Measurements from ENCODE around the gene PPP1R1B. TPM values are rescaled to one million over a fixed set of nuclear protein-coding genes. Genes with fewer than 3 reads are reported as not detected.

PPP1R1B gene
- total and polyA plus RNA-seq, 2 of the 4 experiments (the other 2 are of a cell fraction) = not detected

GRCh38 chr17:39599004-39599664 lies 27.6 kb upstream of the PPP1R1B start:
- H3K27ac ChIP-seq (ENCODE audit: insufficient read depth, low read length) = no peak overlapping the region
- 0% methylated on average over 4 of the region's 36 CpGs; no CpG with 5 or more reads in 1 of the 2 experiments for WGBS, 2 experiments (ENCODE audit: extremely low coverage in 2 of 2, insufficient read length in 1 of 2)
- POLR2A ChIA-PET (ENCODE audit: unreplicated experiment) = no interaction called here

More at GRCh38 chr17:39599004-39599664, 27.6 kb upstream of the PPP1R1B start:
- Histone ChIP-seq H2BK20ac (ENCODE audit: low read depth, low read length) (no peak overlapping the region), H2AFZ (replicated peaks; ENCODE audit: low read length, poor library complexity) (no peak overlapping the region), H2AK5ac (ENCODE audit: low read depth, low read length) (no peak overlapping the region), H2AK9ac (replicated peaks; ENCODE audit: low read depth, low read length, poor library complexity) (no peak overlapping the region), H4K5ac (ENCODE audit: low read depth, low read length) (no peak overlapping the region), H3K9ac (ENCODE audit: low read depth, low read length) (no peak overlapping the region), H4K91ac (ENCODE audit: insufficient read depth, low read depth, low read length) (no peak overlapping the region), H3K79me1 (ENCODE audit: low read depth in 1 of 2, low read length in 2 of 2) (no peaks in the 10 kb centered on the region), H3K14ac (replicated peaks; ENCODE audit: low read depth, low read length) (no peak overlapping the region), H2BK5ac (ENCODE audit: low read depth, low read length, poor library complexity, severe bottlenecking) (no peak overlapping the region), H3K9me3 (ENCODE audit: control insufficient read depth, insufficient read depth, low read length) (peaks cover 5% of the 10 kb centered on the region; the same call in 1 of the 2 replicates), H3K23ac (ENCODE audit: low read depth, low read length) (no peak overlapping the region), H3K9me1 (ENCODE audit: insufficient read depth, low read length) (no peaks in the 10 kb centered on the region), H4K20me1 (ENCODE audit: insufficient read depth, low read length) (peaks cover 14% of the 10 kb centered on the region; the same call in 1 of the 2 replicates), H3K27me3 (ENCODE audit: control insufficient read depth, insufficient read depth, low read length) (peaks cover 96% of the 10 kb centered on the region), H3K36me3 (ENCODE audit: control insufficient read depth, insufficient read depth, low read length) (no peaks in the 10 kb centered on the region), H3K4me3 (ENCODE audit: insufficient read depth, low read depth, low read length) (no peak overlapping the region), H2BK15ac (ENCODE audit: low read depth, low read length) (no peak overlapping the region), H4K8ac (ENCODE audit: low read depth in 2 of 2, low read length in 2 of 2) (no peak overlapping the region), H3K4me2 (ENCODE audit: low read depth, low read length) (no peak overlapping the region), H3K56ac (ENCODE audit: extremely low read depth, insufficient read depth, low read length) (no peak overlapping the region), H3K18ac (ENCODE audit: low read depth, low read length) (no peak overlapping the region), H2BK120ac (ENCODE audit: low read depth, low read length) (no peak overlapping the region), H3K4ac (ENCODE audit: low read depth, low read length) (no peak overlapping the region), H3K4me1 (ENCODE audit: control insufficient read depth, insufficient read depth, low read length) (no peaks in the 10 kb centered on the region)
- BruUV-seq (replicated peaks) = no TSS peak
- no peak for ATAC-seq (ENCODE audit: low read depth)
- intact Hi-C loops (cut with micrococcal nuclease) (no loop called here), dilution Hi-C loops (cut with HindIII; ENCODE audit: low sequenced_read_pairs, unreplicated experiment) (no loop called here), in situ Hi-C loops (cut with MboI; ENCODE audit: low sequenced_read_pairs) (no loop called here)
- CTCF ChIA-PET = no interaction called here
- TF ChIP-seq CEBPB (IDR thresholded peaks at IDR 0.05; ENCODE audit: low read depth, low read length) = no peak
- TF ChIP-seq MXI1 (IDR thresholded peaks at IDR 0.05; ENCODE audit: borderline replicate concordance, low read depth, low read length) = no peak
- no peak for TF ChIP-seq SMC3 (IDR thresholded peaks at IDR 0.05; ENCODE audit: low read depth, low read length)
- TF ChIP-seq, protein P1, sequence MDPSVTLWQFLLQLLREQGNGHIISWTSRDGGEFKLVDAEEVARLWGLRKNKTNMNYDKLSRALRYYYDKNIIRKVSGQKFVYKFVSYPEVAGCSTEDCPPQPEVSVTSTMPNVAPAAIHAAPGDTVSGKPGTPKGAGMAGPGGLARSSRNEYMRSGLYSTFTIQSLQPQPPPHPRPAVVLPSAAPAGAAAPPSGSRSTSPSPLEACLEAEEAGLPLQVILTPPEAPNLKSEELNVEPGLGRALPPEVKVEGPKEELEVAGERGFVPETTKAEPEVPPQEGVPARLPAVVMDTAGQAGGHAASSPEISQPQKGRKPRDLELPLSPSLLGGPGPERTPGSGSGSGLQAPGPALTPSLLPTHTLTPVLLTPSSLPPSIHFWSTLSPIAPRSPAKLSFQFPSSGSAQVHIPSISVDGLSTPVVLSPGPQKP (IDR thresholded peaks at IDR 0.05; ENCODE audit: borderline replicate concordance, low read depth, low read length) = no peak
- no peak for DNase-seq
